NCI-H460 (cell line): Measurements from ENCODE around the gene SIGLEC10. TPM values are rescaled to one million over a fixed set of nuclear protein-coding genes. Genes with fewer than 3 reads are reported as not detected.
A peak's percentile ranks its signal among the peaks of the same experiment; 100 is the strongest.
"Not testable (repeated sequence)": the region's sequence is repeated elsewhere in the genome, so short reads cannot be mapped to it uniquely, and the experiment has no call there.

Experiments used
- DNase-seq: peaks from one replicate; pipeline ENCODE4 v3.0.0-alpha.2; 2016; ENCODE audit warnings: low read depth; ENCODE audit errors: extremely low read depth
- total RNA-seq: library from RNA; depleted of rRNA; stranded (reverse); fragments of >200 nt; shearing (Covaris generic); gene quantifications from 2 replicates; pipeline ENCODE4 v1.2.3, GENCODE V29; 2014

Gene SIGLEC10
- total RNA-seq, 1 experiment from 2014 or later = not detected

GRCh38 chr19:51440052-51440451 is 22.6 kb upstream of the SIGLEC10 start:
- no peak for DNase-seq

GRCh38 chr19:51439021-51439465 is 21.6 kb upstream of the SIGLEC10 start:
- DNase-seq = no peak

GRCh38 chr19:51434456-51434855 is 17.0 kb upstream of the SIGLEC10 start:
- no peak for DNase-seq

GRCh38 chr19:51433043-51433442 is 15.6 kb upstream of the SIGLEC10 start:
- DNase-seq = no peak

GRCh38 chr19:51431124-51431523 is 13.7 kb upstream of the SIGLEC10 start:
- no peak for DNase-seq

GRCh38 chr19:51430221-51430620 is 12.8 kb upstream of the SIGLEC10 start:
- DNase-seq = no peak

GRCh38 chr19:51427201-51427600 is 9.8 kb upstream of the SIGLEC10 start:
- DNase-seq = no peak

- DNase-seq = peak; percentile 73
These were observed 4.6 kb upstream of the SIGLEC10 start for GRCh38 chr19:51422053-51422448.

GRCh38 chr19:51421229-51422052 is 4.0 kb upstream of the SIGLEC10 start:
- no peak for DNase-seq

GRCh38 chr19:51420511-51420910 is 3.1 kb upstream of the SIGLEC10 start:
- DNase-seq = not testable (repeated sequence)

- no peak for DNase-seq
These were observed 1.3 kb upstream of the SIGLEC10 start for GRCh38 chr19:51418707-51419106.

GRCh38 chr19:51417810-51418157 is 342 bp upstream of the SIGLEC10 start:
- DNase-seq = no peak

- not testable (repeated sequence) for DNase-seq
These were observed 1.0 kb downstream of the SIGLEC10 start for GRCh38 chr19:51416422-51416821.

- DNase-seq = no peak
These were observed 2.3 kb downstream of the SIGLEC10 start for GRCh38 chr19:51415187-51415586.

- no peak for DNase-seq
These were observed 6.3 kb downstream of the SIGLEC10 start for GRCh38 chr19:51410950-51411748.

GRCh38 chr19:51407511-51408131 is 9.8 kb downstream of the SIGLEC10 start:
- DNase-seq = peak; percentile 30

- DNase-seq = no peak
These were observed 15.3 kb downstream of the SIGLEC10 start for GRCh38 chr19:51402117-51402516.

- DNase-seq = not testable (repeated sequence)
These were observed 17.5 kb downstream of the SIGLEC10 start for GRCh38 chr19:51399936-51400335.

- no peak for DNase-seq
These were observed 18.2 kb downstream of the SIGLEC10 start for GRCh38 chr19:51399231-51399630.

- no peak for DNase-seq
These were observed 19.2 kb downstream of the SIGLEC10 start for GRCh38 chr19:51398096-51398704.

GRCh38 chr19:51397453-51397852 is 20.0 kb downstream of the SIGLEC10 start:
- not testable (repeated sequence) for DNase-seq
